HG03139 (cell line): ENCODE measurements around the gene FAIM.
"Not testable (repeated sequence)": the region's sequence is repeated elsewhere in the genome, so short reads cannot be mapped to it uniquely, and the experiment has no call there.

Source experiments
- ATAC-seq: cut with Tn5 transposase; IDR thresholded peaks from one replicate; pipeline ENCODE4 v1.9.1; 2021; ENCODE audit not compliant: unreplicated experiment

The FAIM gene

DNA sequence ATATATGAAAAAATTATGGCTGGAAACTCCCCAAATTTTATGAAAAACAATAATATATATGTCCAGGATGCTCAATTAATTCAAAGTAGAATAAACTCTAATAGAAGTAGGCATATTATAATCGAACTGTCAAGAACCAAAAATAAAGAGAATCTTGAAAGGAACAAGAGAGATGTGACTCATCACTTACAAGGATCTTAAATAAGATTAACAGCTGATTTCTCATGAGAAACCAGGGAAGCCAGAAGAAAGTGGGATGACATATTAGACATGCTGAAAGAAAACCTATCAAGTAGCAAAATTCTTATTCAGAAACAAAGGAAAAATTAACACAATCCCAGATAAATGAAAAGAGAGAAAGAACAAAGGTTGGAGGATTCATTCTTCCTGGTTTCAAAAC lies 66.8 kb downstream of the FAIM start:
- no peak for ATAC-seq

DNA sequence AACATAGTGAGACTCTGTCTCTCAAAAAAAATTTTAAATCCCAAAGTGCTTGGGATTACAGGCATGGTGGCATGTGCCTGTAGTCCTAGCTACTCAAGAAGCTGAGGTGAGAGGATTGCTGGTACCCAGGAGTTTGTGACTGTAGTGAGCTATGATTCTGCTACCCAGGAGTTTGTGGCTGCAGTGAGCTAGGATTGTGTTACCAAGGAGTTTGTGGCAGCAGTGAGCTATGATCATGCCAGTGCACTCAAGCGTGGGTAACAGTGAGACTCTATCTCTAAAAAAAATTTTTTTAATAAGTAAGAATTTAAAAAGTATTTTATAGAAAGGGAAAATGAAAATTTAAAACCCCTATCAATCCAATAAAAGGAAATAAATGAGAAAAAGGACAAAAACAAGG lies 69.5 kb downstream of the FAIM start:
- no peak for ATAC-seq

DNA sequence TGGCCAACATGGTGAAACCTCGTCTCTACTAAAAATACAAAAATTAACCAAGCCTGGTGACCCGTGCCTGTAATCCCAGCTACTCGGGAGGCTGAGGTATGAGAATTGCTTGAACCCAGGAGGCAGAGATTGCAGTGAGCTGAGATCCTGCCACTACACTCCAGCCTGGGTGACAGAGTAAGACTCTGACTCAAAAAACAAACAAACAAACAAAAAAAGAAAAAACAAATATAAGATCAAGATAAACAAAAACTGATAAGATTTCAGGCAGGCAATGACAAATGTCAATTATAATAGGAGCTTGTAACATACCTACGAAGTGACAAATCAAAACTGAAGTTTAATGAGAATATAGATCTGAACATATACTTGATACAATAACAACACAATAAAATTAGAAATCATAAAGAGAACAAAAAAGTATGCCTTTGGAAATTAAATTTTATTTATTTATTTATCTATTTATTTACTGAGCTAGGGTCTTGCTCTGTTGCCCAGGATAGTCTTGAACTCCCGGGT lies 70.4 kb downstream of the FAIM start:
- no peak for ATAC-seq

DNA sequence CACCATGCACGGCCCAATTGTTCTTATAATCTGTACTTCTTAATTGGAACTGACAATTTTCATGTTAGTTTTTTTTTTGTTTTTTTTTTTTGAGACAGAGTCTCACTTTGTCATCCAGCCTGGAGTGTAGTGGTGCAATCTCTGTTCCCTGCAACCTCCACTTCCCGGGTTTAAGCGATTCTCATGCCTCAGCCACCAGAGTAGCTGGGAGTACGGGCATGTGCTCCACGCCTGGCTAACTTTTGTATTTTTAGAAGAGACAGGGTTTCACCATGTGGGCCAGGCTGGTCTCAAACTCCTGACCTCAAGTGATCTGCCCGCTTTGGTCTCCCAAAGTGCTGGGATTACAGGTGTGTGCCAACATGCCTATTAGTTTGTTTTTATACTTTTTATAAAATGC lies 72.4 kb downstream of the FAIM start:
- ATAC-seq = not testable (repeated sequence)

DNA sequence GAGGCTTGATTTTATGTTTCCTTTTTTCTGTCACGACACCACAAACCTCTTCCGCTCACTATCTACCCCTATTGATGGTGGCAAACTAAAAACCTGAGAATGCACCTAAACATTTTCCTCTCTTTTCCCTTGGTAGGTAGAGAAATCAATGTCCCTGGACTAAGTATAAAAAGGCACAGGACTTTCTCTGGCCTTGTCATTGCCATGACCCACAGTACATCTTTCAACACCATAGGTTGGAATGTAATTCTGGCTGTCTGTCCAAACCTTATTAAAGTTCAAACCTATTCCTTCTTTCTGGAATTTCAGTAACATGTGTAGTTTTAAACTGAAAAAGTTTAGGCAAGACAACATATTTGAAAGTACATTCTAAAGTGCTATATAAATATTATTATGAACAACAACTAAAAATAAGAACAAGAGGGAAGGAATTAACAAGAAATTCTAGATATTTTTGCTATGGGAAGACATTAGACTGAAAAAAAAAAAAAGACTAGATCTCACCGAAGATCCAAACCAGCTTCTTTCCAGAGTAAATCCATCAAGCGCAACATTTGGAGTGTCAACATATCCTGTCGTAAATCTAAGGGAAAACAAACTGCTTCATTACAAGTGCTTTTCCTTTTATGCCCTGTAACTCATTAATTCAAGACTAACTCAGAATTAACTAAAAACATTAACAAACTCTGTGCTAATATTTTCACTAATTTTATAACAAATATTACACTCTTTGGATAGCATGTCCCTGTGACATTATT lies 73.1 kb downstream of the FAIM start:
- ATAC-seq = no peak

GRCh38 chr3:138682648-138683047 lies 74.1 kb downstream of the FAIM start:
- no peak for ATAC-seq
